22Rv1 (cell line): Measurements from ENCODE around the gene ADH4.

Source experiments
- ZFX ChIP-seq: fragments of 450-650 bp; IDR thresholded peaks from 2 replicates; pipeline ENCODE4 v1.6.1; 2017; ENCODE audit warnings: antibody characterized with exemption, borderline replicate concordance
- TF ChIP-seq, protein P1 (sequence below): fragments of 450-650 bp; IDR thresholded peaks from 2 replicates; pipeline ENCODE4 v1.5.1; 2017; ENCODE audit warnings: mild to moderate bottlenecking

DNA sequence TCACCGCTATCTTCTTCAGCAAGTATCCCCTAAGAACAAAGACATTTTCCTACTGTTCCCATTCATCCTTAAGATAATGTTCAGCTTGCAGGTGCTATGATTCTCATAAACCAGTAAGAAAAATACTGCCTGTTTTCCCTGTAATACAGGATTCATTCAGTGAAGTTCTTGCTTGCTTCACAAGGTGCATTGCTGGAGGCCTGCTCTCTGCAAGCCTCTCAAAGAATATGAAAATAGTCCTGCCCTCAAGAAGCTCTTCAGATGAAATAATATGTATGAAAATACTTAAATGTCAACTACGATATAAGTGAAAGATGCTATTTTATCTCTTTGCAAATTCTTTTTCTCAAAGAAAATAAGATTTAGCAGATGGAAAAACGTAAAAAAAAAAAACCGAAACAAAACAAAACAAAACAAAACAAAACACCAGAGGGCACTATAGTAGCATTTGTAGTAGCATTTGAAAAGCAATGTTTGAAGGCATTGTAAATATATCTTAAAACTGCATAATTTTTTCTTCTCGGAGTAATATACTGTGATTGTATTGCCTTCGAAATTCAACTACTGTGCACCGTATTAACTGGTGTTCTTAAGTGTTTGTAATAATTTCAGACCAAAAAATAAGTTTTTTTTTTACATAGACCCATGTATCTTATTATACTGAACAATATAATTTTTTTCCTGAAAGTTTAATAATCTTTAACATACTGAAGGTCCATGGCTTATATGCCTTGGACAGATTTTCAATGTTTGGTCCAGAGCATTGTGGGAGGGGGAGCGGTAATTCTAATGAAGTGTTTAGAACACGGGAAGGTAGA, 26.0 kb downstream of the ADH4 start:
- TF ChIP-seq, protein P1, sequence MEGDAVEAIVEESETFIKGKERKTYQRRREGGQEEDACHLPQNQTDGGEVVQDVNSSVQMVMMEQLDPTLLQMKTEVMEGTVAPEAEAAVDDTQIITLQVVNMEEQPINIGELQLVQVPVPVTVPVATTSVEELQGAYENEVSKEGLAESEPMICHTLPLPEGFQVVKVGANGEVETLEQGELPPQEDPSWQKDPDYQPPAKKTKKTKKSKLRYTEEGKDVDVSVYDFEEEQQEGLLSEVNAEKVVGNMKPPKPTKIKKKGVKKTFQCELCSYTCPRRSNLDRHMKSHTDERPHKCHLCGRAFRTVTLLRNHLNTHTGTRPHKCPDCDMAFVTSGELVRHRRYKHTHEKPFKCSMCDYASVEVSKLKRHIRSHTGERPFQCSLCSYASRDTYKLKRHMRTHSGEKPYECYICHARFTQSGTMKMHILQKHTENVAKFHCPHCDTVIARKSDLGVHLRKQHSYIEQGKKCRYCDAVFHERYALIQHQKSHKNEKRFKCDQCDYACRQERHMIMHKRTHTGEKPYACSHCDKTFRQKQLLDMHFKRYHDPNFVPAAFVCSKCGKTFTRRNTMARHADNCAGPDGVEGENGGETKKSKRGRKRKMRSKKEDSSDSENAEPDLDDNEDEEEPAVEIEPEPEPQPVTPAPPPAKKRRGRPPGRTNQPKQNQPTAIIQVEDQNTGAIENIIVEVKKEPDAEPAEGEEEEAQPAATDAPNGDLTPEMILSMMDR: peak; percentile 63
- TF ChIP-seq ZFX: no peak
